SK-N-SH (cell line): ENCODE results near the gene INO80.

ENCODE experiments used
- CTCF ChIP-seq: fragments of 200-600 bp; sonication (generic); IDR thresholded peaks from 2 replicates; pipeline ENCODE4 v1.6.1; 2017; ENCODE audit warnings: antibody characterized with exemption, mild to moderate bottlenecking, moderate library complexity
- EP300 ChIP-seq, 2 experiments: IDR thresholded peaks; 2 replicates each; pipeline versions ENCODE4 v1.4.0 to v1.6.1; 2012; ENCODE audit warnings: borderline replicate concordance in 1 of 2, low read depth in 1 of 2, low read length in 1 of 2
- FOXJ3 ChIP-seq: sonication (generic); formaldehyde crosslinking; IDR thresholded peaks from 2 replicates; pipeline ENCODE4 v1.5.1; 2020; ENCODE audit warnings: mild to moderate bottlenecking, missing genetic modification reagents
- MAX ChIP-seq: IDR thresholded peaks from 2 replicates; pipeline ENCODE4 v1.4.0; 2012; ENCODE audit warnings: low read depth
- PBX3 ChIP-seq: IDR thresholded peaks from 2 replicates; pipeline ENCODE4; 2012
- POLR2AphosphoS5 ChIP-seq: IDR thresholded peaks from 2 replicates; pipeline ENCODE4 v1.6.1; 2012; ENCODE audit warnings: low read depth, low read length
- TAF1 ChIP-seq: IDR thresholded peaks from 2 replicates; pipeline ENCODE4 v1.6.1; 2012; ENCODE audit warnings: low read depth, mild to moderate bottlenecking, low read length, moderate library complexity, borderline replicate concordance
- TEAD4 ChIP-seq: IDR thresholded peaks from 2 replicates; pipeline ENCODE4 v1.4.0; 2012; ENCODE audit warnings: mild to moderate bottlenecking, borderline replicate concordance; ENCODE audit not compliant: insufficient read depth
- ZBTB33 ChIP-seq: IDR thresholded peaks from 2 replicates; pipeline ENCODE4 v1.4.0; 2012; ENCODE audit warnings: low read depth, borderline replicate concordance
- TF ChIP-seq, protein P1 (sequence below): IDR thresholded peaks from 2 replicates; pipeline ENCODE4 v1.6.1; 2012; ENCODE audit warnings: mild to moderate bottlenecking, low read depth, low read length, moderate library complexity
- TF ChIP-seq, protein P2 (sequence below): fragments of 150-350 bp; IDR thresholded peaks from 2 replicates; pipeline ENCODE4 v1.6.1; 2016; ENCODE audit warnings: mild to moderate bottlenecking, low read depth, low read length

GRCh38 chr15:41106947-41107346 is 9.1 kb downstream of the INO80 start:
- TF ChIP-seq ZBTB33 (no peak), PBX3 (no peak), TEAD4 (no peak), EP300 (IDR thresholded peaks at IDR 0.05; ENCODE audit: borderline replicate concordance in 1 of 2, low read depth in 1 of 2, low read length in 1 of 2) (no peak), FOXJ3 (CRISPR knock-in tag) (no peak), TAF1 (no peak), POLR2AphosphoS5 (no peak), CTCF (no peak), MAX (no peak)
- TF ChIP-seq, protein P1, sequence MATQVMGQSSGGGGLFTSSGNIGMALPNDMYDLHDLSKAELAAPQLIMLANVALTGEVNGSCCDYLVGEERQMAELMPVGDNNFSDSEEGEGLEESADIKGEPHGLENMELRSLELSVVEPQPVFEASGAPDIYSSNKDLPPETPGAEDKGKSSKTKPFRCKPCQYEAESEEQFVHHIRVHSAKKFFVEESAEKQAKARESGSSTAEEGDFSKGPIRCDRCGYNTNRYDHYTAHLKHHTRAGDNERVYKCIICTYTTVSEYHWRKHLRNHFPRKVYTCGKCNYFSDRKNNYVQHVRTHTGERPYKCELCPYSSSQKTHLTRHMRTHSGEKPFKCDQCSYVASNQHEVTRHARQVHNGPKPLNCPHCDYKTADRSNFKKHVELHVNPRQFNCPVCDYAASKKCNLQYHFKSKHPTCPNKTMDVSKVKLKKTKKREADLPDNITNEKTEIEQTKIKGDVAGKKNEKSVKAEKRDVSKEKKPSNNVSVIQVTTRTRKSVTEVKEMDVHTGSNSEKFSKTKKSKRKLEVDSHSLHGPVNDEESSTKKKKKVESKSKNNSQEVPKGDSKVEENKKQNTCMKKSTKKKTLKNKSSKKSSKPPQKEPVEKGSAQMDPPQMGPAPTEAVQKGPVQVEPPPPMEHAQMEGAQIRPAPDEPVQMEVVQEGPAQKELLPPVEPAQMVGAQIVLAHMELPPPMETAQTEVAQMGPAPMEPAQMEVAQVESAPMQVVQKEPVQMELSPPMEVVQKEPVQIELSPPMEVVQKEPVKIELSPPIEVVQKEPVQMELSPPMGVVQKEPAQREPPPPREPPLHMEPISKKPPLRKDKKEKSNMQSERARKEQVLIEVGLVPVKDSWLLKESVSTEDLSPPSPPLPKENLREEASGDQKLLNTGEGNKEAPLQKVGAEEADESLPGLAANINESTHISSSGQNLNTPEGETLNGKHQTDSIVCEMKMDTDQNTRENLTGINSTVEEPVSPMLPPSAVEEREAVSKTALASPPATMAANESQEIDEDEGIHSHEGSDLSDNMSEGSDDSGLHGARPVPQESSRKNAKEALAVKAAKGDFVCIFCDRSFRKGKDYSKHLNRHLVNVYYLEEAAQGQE, result no peak
- TF ChIP-seq, protein P2, sequence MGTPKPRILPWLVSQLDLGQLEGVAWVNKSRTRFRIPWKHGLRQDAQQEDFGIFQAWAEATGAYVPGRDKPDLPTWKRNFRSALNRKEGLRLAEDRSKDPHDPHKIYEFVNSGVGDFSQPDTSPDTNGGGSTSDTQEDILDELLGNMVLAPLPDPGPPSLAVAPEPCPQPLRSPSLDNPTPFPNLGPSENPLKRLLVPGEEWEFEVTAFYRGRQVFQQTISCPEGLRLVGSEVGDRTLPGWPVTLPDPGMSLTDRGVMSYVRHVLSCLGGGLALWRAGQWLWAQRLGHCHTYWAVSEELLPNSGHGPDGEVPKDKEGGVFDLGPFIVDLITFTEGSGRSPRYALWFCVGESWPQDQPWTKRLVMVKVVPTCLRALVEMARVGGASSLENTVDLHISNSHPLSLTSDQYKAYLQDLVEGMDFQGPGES, result no peak
